Measurements from ENCODE around the gene NEDD4.
A peak's percentile ranks its signal among the peaks of the same experiment; 100 is the strongest.
"Not testable (repeated sequence)": the region's sequence is repeated elsewhere in the genome, so short reads cannot be mapped to it uniquely, and the experiment has no call there.

The NEDD4 gene

GRCh38 chr15:55993111-55993803, at the start of gene NEDD4:
Gene NEDD4 (minus strand): TSS chr15:55993612. CDS start chr15:55993555, 57 bp downstream.
- peak; percentile 94 for DNase-seq (ENCODE audit: low spot score)

- DNase-seq (ENCODE audit: low spot score) = no peak
Observed at GRCh38 chr15:56042498-56042897, 49.1 kb upstream of the NEDD4 start.

GRCh38 chr15:56042031-56042430, 48.6 kb upstream of the NEDD4 start:
- no peak for DNase-seq (ENCODE audit: low spot score)

- peak; percentile 80 for DNase-seq (ENCODE audit: low spot score)
Observed at GRCh38 chr15:56040081-56041035, 46.9 kb upstream of the NEDD4 start.

GRCh38 chr15:56038707-56039106, 45.3 kb upstream of the NEDD4 start:
- DNase-seq (ENCODE audit: low spot score) = no peak

- no peak for DNase-seq (ENCODE audit: low spot score)
Observed at GRCh38 chr15:56038015-56038414, 44.6 kb upstream of the NEDD4 start.

GRCh38 chr15:56036546-56037067, 43.2 kb upstream of the NEDD4 start:
- no peak for DNase-seq (ENCODE audit: low spot score)

- DNase-seq (ENCODE audit: low spot score) = no peak
Observed at GRCh38 chr15:56035166-56035565, 41.8 kb upstream of the NEDD4 start.

GRCh38 chr15:56034514-56034913, 41.1 kb upstream of the NEDD4 start:
- DNase-seq (ENCODE audit: low spot score) = no peak

- no peak for DNase-seq (ENCODE audit: low spot score)
Observed at GRCh38 chr15:56032373-56032772, 39.0 kb upstream of the NEDD4 start.

- no peak for DNase-seq (ENCODE audit: low spot score)
Observed at GRCh38 chr15:56031836-56032235, 38.4 kb upstream of the NEDD4 start.

GRCh38 chr15:56031402-56031801, 38.0 kb upstream of the NEDD4 start:
- no peak for DNase-seq (ENCODE audit: low spot score)

GRCh38 chr15:56028430-56028829, 35.0 kb upstream of the NEDD4 start:
- no peak for DNase-seq (ENCODE audit: low spot score)

- DNase-seq (ENCODE audit: low spot score) = not testable (repeated sequence)
Observed at GRCh38 chr15:56023160-56023559, 29.7 kb upstream of the NEDD4 start.

- DNase-seq (ENCODE audit: low spot score) = no peak
Observed at GRCh38 chr15:56019819-56020486, 26.5 kb upstream of the NEDD4 start.

- DNase-seq (ENCODE audit: low spot score) = no peak
Observed at GRCh38 chr15:56019060-56019793, 25.8 kb upstream of the NEDD4 start.

- no peak for DNase-seq (ENCODE audit: low spot score)
Observed at GRCh38 chr15:56017920-56018319, 24.5 kb upstream of the NEDD4 start.

GRCh38 chr15:56017511-56017910, 24.1 kb upstream of the NEDD4 start:
- no peak for DNase-seq (ENCODE audit: low spot score)

GRCh38 chr15:56016281-56016680, 22.9 kb upstream of the NEDD4 start:
- no peak for DNase-seq (ENCODE audit: low spot score)

GRCh38 chr15:56014677-56015076, 21.3 kb upstream of the NEDD4 start:
- DNase-seq (ENCODE audit: low spot score) = no peak

- peak; percentile 24 for DNase-seq (ENCODE audit: low spot score)
Observed at GRCh38 chr15:56007053-56007452, 13.6 kb upstream of the NEDD4 start.

- DNase-seq (ENCODE audit: low spot score) = not testable (repeated sequence)
Observed at GRCh38 chr15:56006371-56006770, 13.0 kb upstream of the NEDD4 start.
